Ovary (tissue), 9 donors: ENCODE data around the gene PASD1. TPM values are rescaled to one million over a fixed set of nuclear protein-coding genes. Genes with fewer than 3 reads are reported as not detected.
A peak's percentile ranks its signal among the peaks of the same experiment; 100 is the strongest.
"Not testable (repeated sequence)": the region's sequence is repeated elsewhere in the genome, so short reads cannot be mapped to it uniquely, and the experiment has no call there.

Experiments
- DNase-seq, 5 donors: peaks; one replicate each; pipeline ENCODE4 v3.0.0-alpha.2; 2019 to 2020
- H3K27ac ChIP-seq, 2 donors: fragments of 200-600 bp; one replicate each; pipeline versions ENCODE4 v1.5.1 to v1.8.0; 2019 to 2022
- H3K27me3 ChIP-seq: fragments of 200-600 bp; one replicate; pipeline ENCODE4 v1.8.0; 2022
- H3K36me3 ChIP-seq: fragments of 200-600 bp; sonication (generic); one replicate; pipeline ENCODE4 v1.5.1; 2019
- H3K4me1 ChIP-seq: one replicate; pipeline ENCODE4 v1.8.1; 2013; ENCODE audit warnings: mild to moderate bottlenecking, moderate library complexity; ENCODE audit not compliant: insufficient read depth
- H3K4me3 ChIP-seq: fragments of 200-600 bp; sonication (generic); one replicate; pipeline ENCODE4 v1.5.1; 2017
- H3K9me3 ChIP-seq, 2 donors: fragments of 200-600 bp in 1 of 2; sonication (generic) in 1 of 2; one replicate each; pipeline versions ENCODE4 v1.5.1 to v1.8.1; 2013 to 2019; ENCODE audit warnings: mild to moderate bottlenecking in 1 of 2, moderate library complexity in 1 of 2
- CTCF ChIP-seq, 3 donors: fragments of 450-650 bp in 2 of 3; fragments of 200-600 bp in 1 of 3; IDR thresholded peaks; one replicate each; pipeline versions ENCODE4 v1.5.1 to v1.8.0; 2016 to 2022; ENCODE audit warnings: antibody characterized with exemption in 3 of 3, mild to moderate bottlenecking in 1 of 3
- EP300 ChIP-seq: sonication (generic); formaldehyde crosslinking; IDR thresholded peaks from one replicate; pipeline ENCODE4 v1.6.1; 2017; ENCODE audit warnings: antibody characterized with exemption
- POLR2A ChIP-seq: fragments of 450-650 bp; IDR thresholded peaks from one replicate; pipeline ENCODE4 v1.6.1; 2017; ENCODE audit warnings: antibody characterized with exemption, mild to moderate bottlenecking, moderate library complexity
- WGBS, 3 donors: extraction: QIAGEN DNeasy Blood & Tissue Kit in 1 of 3; methylation state at CpG; one replicate each; pipeline versions ENCODE4 v1.1.5 to v1.1.7; 2013 to 2017; 5-methylcytosine and 5-hydroxymethylcytosine counted together
- intact Hi-C, 4 donors: fragments of 100-400 bp; cut with DNase I; formaldehyde crosslinking; loops; one replicate each; pipeline versions ENCODE4 v1.11.0 to v1.15.1; 2022 to 2023
- polyA plus RNA-seq, 2 donors: library from polyadenylated mRNA; stranded (reverse); fragments of 200-250 nt in 1 of 2; fragments of 350-450 nt in 1 of 2; fragmentation: Illumina TruSeq in 1 of 2; extraction: RNeasy Lipid Tissue Mini Kit (QIAGEN cat#74804) in 1 of 2; gene quantifications; one replicate each; pipeline ENCODE4 v1.2.3, GENCODE V29; 2013 to 2014
- total RNA-seq, 7 donors: library from RNA; depleted of rRNA in 2 of 7; stranded (reverse); fragments of >200 nt in 2 of 7; fragmentation: NEBNext Ultra II Directional in 3 of 7; extraction: Animal tissue kit (Norgen Biotek cat#: 25700) in 3 of 7; gene quantifications; one replicate each; pipeline versions ENCODE4 v1.1.0 to v1.2.4, GENCODE V29; 2016 to 2023
- donor health status: DM: no; HTN: no; CAD: no; lungs with moderate emphysema.
- donor health status: DM: no; HTN: no; CAD: no.
- donor health status: Bipolar disorder and iron deficiency.
- donor health status: DM: yes; HTN: yes; CAD: no.
- donor health status: DM: no; HTN: no; CAD: no.
- donor health status: DM: yes; HTN: yes; CAD: no.

PASD1 gene
- total and polyA plus RNA-seq, 9 donors = 0.02 TPM; not detected in 8

- Histone ChIP-seq H3K36me3 (no peaks in the 10 kb centered on the region), H3K27ac (no peak overlapping the region), H3K27me3 (no peaks in the 10 kb centered on the region), H3K9me3 (peaks cover 0 to 4% of the 10 kb centered on the region in 2 donors), H3K4me3 (peak overlapping the region; percentile 9), H3K4me1 (no peaks in the 10 kb centered on the region)
- DNase-seq = no peak
- no peak for TF ChIP-seq CTCF (IDR thresholded peaks at IDR 0.05)
- intact Hi-C loops = no loop called here
- 43 to 56% (median 46%) methylated on average over 19 of the region's 19 CpGs for WGBS, 3 donors
These were observed 132.3 kb downstream of the PASD1 start for GRCh38 chrX:151695583-151696340.

- intact Hi-C loops, H3K27ac ChIP-seq, H3K4me3 ChIP-seq, H3K36me3 ChIP-seq, DNase-seq, H3K27me3 ChIP-seq, H3K9me3 ChIP-seq, H3K4me1 ChIP-seq: not testable (repeated sequence)
- 86 to 96% (median 88%) methylated on average over 8 of the region's 8 CpGs for WGBS, 3 donors
These were observed 133.6 kb downstream of the PASD1 start for GRCh38 chrX:151697082-151697481.

- H3K4me1 ChIP-seq = no peaks in the 10 kb centered on the region
- TF ChIP-seq CTCF (IDR thresholded peaks at IDR 0.05) (no peak), EP300 (no peak), POLR2A (no peak)
- peaks cover 0 to 4% of the 10 kb centered on the region in 2 donors for H3K9me3 ChIP-seq
- H3K27me3 ChIP-seq = no peaks in the 10 kb centered on the region
- no peak overlapping the region for H3K27ac ChIP-seq
- intact Hi-C loops = no loop called here
- no peak overlapping the region for H3K4me3 ChIP-seq
- WGBS, 3 donors = 56 to 67% (median 60%) methylated on average over 4 of the region's 4 CpGs
- no peaks in the 10 kb centered on the region for H3K36me3 ChIP-seq
- no peak for DNase-seq
These were observed 134.0 kb downstream of the PASD1 start for GRCh38 chrX:151697522-151697921.

GRCh38 chrX:151698485-151698884, 135.0 kb downstream of the PASD1 start:
- Histone ChIP-seq H3K36me3 (no peaks in the 10 kb centered on the region), H3K9me3 (peaks cover 0 to 4% of the 10 kb centered on the region in 2 donors), H3K27ac (no peak overlapping the region), H3K4me1 (no peaks in the 10 kb centered on the region), H3K4me3 (no peak overlapping the region), H3K27me3 (no peaks in the 10 kb centered on the region)
- TF ChIP-seq CTCF (IDR thresholded peaks at IDR 0.05) (no peak), EP300 (no peak), POLR2A (no peak)
- WGBS, 3 donors = 62 to 75% (median 66%) methylated on average over 6 of the region's 6 CpGs
- no peak for DNase-seq
- intact Hi-C loops = no loop called here

- Histone ChIP-seq H3K9me3 (peaks cover 0 to 4% of the 10 kb centered on the region in 2 donors), H3K27me3 (no peaks in the 10 kb centered on the region), H3K4me3 (no peak overlapping the region), H3K4me1 (no peaks in the 10 kb centered on the region), H3K36me3 (no peaks in the 10 kb centered on the region), H3K27ac (no peak overlapping the region)
- 82 to 91% (median 88%) methylated on average over 9 of the region's 9 CpGs for WGBS, 3 donors
- TF ChIP-seq POLR2A (no peak), EP300 (no peak), CTCF (IDR thresholded peaks at IDR 0.05) (no peak)
- no peak for DNase-seq
- intact Hi-C loops = no loop called here
These were observed 136.3 kb downstream of the PASD1 start for GRCh38 chrX:151699746-151700145.
